ENCODE data around the gene CCR4.
"Not testable (repeated sequence)": the region's sequence is repeated elsewhere in the genome, so short reads cannot be mapped to it uniquely, and the experiment has no call there.

CCR4 gene

DNA sequence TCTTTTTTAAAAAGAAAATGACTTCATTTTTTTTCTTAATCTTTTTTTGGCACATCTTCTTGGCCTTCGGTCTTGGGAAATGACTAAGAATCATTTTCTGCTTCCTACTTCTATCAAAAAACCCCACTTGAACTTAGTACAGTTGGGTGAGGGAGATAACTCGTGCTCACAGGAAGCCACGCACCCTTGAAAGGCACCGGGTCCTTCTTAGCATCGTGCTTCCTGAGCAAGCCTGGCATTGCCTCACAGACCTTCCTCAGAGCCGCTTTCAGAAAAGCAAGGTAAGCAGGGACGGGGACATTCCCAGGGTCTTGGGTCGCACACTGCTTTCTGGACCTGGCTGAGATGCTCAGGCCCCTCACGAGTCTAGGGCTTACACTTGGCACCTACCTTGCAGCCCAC, at the start of gene CCR4:
CCR4 (plus strand) TSS at position 235 of the 402 bp plus-strand sequence. CDS start 1,779 bp downstream, outside the sequence.
- no peak for DNase-seq

DNA sequence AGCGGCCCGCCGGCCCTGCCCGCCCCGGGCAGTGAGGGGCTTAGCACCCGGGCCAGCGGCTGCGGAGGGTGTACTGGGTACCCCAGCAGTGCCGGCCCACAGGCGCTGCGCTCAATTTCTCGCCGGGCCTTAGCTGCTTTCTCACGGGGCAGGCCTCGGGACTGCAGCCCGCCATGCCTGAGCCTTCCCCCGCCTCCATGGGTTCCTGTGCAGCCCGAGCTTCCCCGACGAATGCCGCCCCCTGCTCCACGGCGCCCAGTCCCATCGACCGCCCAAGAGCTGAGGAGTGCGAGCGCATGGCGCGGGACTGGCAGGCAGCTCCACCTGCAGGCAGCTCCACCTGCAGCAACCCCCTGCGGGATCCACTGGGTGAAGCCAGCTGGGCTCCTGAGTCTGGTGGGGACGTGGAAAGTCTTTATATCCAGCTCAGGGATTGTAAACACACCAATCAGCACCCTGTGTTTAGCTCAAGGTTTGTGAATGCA, 48.5 kb upstream of the CCR4 start:
- not testable (repeated sequence) for DNase-seq

DNA sequence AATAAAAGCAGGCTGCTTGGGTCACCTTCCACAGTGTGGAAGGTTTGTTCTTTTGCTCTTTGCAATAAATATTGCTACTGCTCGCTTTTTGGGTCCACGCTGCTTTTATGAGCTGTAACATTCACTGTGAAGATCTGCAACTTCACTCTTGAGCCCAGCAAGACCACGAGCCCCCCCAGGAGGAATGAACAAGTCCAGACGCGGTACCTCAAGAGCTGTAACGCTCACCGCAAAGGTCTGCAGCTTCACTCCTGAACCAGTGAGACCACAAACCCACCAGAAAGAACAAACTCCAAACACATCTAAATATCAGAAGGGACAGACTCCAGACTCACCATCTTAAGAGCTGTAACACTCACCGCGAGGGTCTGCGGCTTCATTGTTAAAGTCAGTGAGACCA, 47.5 kb upstream of the CCR4 start:
- DNase-seq: no peak

DNA sequence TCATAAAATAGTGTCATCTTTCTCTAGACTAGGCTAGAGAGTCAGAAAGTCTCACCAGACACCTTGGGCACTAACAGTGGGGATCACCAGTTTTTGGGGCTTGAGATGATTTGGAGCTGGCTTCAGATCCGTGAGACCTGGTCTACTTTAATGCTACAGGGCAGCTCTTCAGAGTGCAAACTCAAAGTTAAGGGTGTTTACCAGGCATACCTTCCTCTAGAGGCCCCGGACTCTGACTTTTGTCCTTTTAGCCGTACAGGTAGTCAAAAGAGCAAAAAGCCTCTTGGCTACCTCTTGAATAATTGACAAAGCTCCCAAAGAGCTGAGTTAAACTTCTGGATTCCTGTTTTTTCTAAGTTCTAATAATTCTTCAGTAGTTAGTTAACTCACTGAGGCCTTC, 41.4 kb upstream of the CCR4 start:
- no peak for DNase-seq

DNA sequence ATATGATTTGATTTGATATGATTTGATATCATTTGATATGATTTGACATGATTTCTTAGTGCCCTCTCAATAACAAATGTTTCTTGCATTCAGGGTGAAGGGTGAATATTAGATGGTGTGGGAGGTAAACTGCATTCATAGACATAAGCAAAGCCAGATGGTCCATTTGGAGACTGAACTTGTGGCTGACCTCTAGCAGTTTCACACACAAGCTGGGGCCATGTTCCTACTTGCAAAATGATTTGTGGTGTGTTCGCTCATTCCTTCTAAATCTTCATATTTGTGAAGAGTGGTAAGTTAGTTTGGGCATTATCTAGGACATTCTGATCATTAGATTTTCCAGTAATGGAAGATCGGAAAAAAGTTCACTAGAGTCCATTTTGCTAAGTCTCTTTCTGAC, 40.5 kb upstream of the CCR4 start:
- DNase-seq: no peak

DNA sequence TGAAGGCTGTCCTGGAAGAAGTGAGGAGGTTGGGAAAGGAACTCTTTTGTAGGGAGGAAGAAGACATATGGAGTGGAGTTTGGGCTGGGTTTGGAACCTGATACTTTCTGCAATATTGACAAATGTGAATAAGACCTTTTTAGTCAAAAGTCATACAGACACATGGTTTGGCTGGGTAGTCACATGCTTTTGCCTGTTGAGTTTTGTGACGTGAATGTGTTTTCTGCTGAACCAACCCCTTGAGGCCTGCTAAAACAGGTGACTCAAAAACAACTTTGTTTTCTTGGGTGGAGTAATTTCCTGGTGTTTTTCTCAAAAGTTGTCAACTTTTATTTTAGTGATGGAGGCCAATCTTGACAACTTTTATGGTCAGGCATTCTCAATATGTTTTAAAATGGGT, 39.4 kb upstream of the CCR4 start:
- no peak for DNase-seq

DNA sequence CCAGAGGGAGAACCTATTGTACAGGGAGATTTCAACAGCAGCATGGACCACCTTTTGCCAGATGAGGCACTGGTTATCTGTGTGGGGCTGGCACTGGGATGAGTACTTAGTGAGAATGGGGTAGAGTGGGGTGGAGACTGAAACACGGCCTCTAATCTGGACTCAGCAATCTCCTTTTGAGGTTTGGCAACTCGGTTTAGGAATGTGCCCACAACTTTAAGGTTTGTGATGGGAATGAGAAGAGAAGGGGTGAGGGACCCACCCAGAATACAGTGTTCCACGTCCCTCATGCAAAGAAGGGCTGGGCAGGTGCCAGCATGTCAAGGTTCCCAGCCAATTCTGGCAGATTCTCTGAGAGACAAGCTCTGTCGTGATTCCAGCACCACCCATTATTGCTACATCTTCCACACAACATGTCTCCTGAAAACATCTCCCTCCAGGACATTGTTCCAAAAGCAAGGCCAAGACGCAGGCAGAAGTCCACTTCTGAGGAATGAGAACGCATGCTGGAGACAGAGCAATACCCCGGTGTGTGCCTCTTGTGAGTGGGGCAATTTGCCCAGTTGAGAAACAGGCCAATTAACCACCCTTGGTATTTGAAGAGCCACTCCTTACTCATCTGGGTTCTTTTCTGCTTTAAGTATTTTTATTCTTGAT, 37.5 kb upstream of the CCR4 start:
- DNase-seq: no peak

DNA sequence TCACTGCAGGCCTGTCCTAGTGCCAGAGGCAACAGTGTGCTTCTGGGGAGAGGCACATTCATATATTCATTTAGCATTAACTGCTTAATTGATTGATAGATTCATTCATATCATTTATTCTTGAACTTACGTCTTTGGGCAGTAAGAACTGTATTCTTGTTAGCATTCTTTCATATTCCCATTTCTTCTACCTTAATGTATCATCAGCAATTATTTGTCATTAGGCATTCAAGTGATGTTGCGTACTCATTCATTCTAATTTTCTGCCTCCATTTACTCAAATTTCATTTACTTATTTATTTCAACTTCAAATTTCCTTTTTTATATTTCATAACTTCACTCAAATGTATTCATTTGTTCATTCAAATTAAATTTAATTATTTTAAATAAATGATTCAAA, 31.5 kb upstream of the CCR4 start:
- DNase-seq: no peak

DNA sequence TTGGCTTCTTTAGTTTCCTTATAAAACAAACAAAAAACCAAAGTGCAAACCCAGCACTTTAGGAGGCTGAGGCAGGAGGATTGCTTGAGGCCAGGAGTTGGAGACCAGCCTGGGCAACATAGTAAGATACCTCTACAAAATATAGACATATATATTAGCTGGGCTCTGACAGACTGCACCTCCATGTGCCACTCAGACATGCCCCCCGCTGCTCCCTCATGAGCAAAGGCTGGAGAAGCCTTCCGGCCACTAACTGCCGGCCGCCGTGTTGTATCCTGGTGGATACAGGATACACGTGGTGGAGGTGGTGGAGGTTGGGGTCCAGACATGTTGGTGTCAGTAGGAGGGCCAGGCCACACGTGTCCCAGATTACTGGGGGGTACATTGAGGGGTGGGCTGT, 29.4 kb upstream of the CCR4 start:
- no peak for DNase-seq

DNA sequence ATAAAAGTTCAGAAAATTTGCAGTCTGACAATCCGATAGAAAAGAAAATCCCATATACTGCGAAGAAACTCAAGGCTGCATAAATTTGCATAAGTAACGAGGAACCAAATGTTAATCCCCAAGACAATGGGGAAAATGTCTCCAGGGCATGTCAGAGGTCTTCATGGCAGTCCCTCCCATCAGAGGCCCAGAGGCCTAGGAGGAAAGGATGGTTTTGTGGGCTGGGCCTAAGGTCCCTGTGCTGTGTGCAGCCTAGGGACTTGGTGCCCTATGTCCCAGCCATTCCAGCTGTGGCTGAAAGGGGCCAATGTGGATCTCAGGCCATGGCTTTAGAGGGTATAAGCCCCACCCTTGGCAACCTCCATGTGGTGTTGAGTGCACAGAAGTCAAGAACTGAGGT, 21.3 kb upstream of the CCR4 start:
- no peak for DNase-seq

DNA sequence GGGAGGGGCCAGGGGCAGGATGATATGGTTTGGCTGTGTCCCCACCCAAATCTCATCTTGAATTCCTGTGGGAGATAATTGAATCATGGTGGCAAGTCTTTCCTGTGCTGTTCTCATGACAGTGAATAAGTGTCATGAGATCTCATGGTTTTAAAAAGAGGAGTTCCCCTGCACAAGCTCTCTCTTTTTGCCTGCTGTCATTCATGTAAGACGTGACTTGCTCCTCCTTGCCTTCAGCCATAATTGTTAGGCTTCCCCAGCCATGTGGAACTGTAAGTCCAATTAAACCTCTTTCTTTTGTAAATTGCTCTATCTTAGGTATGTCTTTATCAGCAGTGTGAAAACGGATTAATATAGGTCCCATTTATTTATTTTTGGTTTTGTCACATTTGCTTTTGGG, 20.2 kb upstream of the CCR4 start:
- not testable (repeated sequence) for DNase-seq

DNA sequence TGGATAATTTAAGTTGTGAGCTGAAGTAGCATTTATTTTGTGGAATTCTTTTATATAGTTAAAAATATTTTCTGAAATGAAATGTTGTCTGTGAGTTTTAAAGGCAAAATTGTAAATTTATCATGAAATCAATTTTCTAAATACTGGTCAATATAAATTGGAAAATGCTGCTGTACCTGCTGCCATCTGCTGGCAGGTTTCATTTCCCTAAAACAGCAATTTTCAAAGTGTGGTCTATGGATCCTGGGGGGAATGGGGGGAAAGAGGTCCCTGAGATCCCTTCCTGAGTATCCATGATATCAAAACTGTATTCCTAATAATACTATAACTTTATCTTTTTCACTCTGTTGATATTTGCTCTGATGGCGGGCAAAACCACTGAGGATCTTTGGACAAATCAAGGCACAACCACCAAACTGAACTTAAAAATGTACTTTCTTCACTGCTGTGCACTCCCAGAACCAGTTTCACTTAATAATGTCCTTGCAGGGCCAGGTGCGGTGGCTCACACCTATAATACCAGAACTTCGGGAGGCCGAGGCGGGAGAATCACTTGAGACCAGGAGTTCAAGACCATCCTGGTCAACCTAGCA, 17.2 kb upstream of the CCR4 start:
- DNase-seq: peak; percentile 25

DNA sequence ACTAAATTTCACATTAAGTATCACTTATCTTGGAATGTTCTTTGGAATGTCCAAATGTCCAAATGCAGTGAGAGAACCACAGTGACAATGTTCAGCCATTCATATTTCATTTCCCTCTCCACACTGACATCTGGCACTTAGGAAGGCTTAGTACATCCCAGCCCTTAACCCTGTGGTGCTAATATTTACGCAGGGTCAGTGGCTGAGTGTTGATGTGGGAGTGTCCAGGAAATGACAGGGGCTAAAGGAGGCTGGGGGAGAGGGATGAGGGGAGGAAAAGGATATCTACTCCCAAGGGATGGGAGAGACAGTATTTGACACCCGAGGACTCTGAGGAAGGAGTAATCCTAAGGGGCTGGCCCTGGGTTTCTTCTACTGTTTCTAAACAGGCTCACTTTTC, 14.1 kb upstream of the CCR4 start:
- peak; percentile 81 for DNase-seq

DNA sequence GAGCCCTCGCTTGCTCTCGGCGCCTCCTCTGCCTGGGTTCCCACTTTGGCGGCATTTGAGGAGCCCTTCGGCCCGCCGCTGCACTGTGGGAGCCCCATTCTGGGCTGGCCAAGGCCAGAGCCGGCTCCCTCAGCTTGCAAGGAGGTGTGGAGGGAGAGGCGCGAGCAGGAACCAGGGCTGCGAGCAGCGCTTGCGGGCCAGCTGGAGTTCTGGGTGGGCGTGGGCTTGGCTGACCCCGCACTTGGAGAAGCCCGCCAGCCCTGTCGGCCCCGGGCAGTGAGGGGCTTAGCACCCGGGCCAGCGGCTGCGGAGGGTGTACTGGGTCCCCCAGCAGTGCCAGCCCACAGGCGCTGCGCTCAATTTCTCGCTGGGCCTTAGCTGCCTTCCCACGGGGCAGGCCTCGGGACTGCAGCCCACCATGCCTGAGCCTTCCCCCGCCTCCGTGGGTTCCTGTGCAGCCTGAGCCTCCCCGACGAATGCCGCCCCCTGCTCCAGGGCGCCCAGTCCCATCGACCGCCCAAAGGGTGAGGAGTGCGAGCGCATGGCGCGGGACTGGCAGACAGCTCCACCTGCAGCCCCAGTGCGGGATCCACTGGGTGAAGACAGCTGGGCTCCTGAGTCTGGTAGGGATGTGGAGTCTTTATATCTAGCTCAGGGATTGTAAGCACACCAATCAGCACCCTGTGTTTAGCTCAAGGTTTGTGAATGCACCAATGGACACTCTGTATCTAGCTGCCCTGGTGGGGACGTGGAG, 11.7 kb upstream of the CCR4 start:
- DNase-seq: not testable (repeated sequence)

DNA sequence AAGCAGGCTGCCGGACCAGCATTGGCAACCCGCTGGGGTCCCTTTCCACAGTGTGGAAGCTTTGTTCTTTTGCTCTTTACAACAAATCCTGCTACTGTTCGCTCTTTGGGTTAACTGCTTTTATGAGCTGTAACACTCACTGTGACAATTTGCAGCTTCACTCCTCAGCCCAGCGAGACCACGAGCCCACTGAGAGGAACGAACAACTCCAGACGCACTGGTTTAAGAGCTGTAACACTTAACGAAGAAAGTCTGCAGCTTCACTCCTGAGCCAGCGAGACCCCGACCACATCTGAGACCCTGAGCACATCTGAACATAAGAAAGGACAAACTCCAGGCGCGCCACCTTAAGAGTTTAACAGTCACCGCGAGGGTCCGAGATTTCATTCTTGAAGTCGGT, 10.7 kb upstream of the CCR4 start:
- no peak for DNase-seq

DNA sequence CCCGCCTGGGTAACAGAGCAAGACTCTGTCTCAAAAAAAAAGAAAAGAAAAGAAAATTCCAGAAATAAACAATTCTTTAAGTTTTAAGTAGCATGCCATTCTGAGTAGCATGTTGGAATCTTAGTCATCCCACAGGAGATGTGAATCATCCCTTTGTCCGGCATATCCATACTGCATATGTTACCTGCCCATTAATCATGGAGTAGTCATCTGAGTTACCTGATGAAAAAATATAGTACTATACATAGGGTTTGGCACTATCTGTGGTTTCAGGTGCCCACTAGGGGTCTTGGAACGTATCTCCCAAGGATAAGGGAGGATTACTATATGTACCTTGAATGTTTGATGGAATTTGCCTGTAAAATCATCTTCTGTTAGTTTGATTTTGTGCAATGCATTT, 6.3 kb upstream of the CCR4 start:
- DNase-seq: peak; percentile 1

DNA sequence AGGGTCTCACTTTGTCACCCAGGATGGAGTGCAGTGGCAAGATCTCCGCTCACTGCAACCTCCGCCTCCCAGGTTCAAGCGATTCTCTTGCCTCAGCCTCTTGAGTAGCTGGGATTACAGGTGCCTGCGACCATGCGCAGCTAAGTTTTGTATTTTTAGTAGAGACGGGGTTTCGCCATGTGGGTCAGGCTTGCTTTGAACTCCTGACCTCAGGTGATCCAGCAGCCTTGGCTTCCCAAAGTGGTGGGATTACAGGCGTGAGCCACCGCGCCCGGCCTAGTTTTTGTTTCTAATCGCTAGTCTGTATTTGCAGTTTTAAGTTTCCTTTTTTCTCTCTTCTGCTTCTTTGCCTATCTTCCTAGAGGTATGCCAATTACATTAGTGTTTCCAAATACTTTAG, 5.8 kb upstream of the CCR4 start:
- not testable (repeated sequence) for DNase-seq

DNA sequence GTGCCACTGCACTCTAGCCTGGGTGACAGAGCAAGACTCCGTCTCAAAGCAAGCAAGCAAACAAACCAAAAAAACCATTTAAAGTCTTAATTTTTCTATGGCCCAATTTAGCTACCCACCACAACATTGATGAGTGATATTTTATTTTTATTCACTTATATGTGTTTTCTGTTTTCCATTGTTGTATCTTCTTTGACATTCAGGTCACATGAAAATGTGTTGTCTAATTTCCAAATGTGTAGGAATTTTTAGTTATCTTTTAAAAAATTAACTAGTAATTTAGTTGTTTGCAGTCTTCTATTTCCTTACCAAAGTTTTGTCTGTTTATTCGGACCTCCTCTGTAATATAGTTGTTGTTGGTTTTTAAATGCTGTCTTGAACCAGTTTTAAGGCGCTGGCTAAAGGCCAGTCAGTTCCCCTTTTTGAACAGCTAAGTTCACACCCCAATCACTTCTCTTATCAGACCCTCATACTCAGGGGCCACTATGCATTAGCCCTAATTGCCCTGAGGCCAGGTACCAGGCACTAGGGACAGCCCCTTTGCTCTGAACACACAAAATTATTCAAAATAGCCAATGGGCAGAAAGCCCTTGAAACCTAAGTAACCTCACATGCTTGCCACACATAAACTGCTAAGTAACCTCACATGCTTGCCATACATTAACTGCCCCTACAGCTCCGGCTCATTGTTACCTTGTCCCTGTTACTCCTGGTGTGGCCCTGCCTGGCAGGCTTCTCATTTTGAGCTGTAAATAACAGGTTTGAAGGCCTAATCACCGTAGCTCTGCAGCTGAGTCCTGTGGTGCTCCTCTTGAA, 4.3 kb upstream of the CCR4 start:
- DNase-seq: no peak

DNA sequence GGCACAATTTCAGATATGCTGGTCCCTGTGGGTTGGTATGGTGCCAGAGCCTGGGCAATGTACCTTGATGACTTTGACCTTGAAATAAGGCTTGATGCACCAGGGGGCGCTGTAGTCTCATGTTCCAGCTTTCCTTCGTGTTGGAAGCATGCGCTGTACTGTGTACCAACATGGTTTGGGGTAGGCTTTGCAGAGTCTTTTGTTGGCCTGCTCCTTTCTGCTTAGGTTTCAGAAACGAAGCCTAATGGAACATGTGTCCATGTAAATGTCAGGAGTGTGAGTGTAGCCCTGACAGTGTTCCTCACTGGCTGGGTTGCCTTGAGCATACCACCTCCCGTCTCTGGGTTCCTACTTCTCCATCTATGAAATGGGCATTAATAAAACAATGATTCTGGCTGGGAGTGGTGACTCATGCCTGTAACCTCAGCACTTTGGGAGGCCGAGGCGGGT, 3.6 kb upstream of the CCR4 start:
- DNase-seq: peak; percentile 89

DNA sequence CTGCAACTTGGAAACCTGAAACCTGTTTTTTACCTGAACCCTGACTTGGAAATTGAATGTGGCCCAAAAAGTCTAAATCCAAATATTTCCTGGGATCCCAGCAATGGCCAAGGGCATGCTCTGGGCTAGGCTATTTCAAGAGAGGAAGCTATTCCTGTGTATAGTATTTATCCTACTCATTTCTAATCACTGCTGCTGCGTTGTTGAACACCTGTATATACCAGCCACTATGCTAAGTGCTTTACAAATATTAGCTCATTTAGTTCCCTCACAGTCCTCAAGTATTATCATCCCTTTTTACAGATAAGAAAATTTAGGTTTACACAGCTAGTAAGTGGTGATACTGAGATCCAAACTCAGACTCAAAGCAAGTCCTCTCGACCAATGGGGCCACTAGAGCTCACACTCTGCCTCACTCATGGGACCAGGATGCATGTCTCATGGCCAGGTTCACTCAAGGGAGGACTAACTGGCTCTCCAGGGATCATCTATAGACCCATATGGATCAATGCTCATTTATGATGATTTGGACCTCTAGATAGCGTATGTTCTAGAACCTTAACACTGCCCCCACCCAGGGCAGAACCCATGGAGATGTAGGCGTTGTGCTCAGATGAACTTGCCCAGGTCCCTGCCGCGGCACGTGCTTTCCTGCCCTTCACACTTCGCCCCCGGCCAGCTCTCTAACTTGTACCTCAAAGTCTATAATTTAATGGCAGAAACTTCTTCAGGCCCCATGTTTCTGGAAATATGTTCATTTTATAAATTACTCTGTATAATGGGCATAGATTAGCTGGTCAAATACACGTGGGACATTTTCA, 2.6 kb upstream of the CCR4 start:
- DNase-seq: no peak

DNA sequence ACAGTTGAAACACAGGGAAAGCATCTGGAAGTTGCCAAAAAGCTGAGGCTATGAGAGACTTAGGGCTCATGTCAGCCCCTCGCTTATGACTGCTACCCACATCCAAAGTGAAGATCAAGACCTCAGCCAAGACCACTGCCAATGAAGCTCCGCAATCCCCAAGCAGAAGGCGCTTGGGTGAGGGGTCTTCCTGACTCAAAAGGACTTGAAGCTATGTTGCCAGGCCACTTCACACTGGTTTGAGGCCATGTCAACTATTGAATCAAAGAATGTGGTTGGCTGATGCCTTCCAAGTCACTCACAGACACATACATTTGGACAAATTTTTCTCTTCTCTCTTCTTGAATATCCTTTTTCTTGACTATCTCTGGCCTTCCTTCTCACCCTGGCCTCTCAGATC, 928 bp upstream of the CCR4 start:
- DNase-seq: no peak

DNA sequence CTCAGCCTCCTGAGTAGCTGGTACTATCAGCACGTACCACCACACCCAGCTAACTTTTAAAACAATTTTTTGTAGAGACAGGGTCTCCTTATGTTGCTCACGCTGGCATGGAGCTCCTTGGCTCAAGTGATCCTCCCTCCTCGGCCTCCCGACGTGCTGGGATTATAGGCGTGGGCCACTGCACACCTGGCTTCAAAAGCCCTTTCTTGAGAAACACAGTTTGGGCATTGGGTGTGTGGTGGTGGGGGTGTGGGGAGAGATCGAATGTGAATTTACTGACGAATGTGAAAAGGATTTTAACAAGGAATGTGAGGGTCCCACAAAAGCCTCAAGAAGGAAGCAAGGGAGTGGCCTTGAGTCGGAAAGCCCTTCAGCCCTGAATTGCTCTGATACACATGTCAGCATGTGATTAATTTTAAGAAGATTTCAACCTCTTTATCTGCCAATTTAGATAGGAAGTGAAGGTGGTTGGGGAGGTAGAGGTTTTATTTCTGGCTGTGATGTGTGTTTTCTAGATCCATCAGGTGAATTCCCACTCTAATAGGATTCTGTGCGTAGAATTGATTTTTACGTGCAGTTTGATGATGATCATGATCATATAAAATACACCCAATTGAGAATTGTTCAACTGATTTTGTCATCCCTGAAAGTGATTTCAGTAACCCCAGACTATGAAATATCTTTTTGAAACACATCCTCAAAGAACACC, 1.1 kb downstream of the CCR4 start:
- DNase-seq: no peak

All from NCI-H82 (cell line).